Neural cell (in vitro differentiated cells): ENCODE results near the gene NPHP4. TPM values are rescaled to one million over a fixed set of nuclear protein-coding genes. Genes with fewer than 3 reads are reported as not detected.

Experiments used
- H2AFZ ChIP-seq: fragments of 200-600, 300-800 bp; sonication (generic), shearing (Covaris generic); 2 replicates; pipeline ENCODE4 v1.6.0; 2014; ENCODE audit warnings: low read depth, mild to moderate bottlenecking, antibody characterized with exemption, low read length, moderate library complexity
- H3F3A ChIP-seq: fragments of 200-600 bp; shearing (Covaris generic); 2 replicates; pipeline ENCODE4 v1.6.1; 2016; ENCODE audit warnings: mild to moderate bottlenecking, moderate library complexity, mixed read lengths, antibody characterized with exemption, low read length; ENCODE audit not compliant: insufficient read depth, poor library complexity, severe bottlenecking
- H3K27ac ChIP-seq: fragments of 200-600, 300-800 bp; sonication (generic), shearing (Covaris generic); 2 replicates; pipeline ENCODE4 v1.5.1; 2014; ENCODE audit warnings: mild to moderate bottlenecking, low read length, moderate library complexity
- H3K27me3 ChIP-seq: fragments of 300-800, 200-600 bp; sonication (generic), shearing (Covaris generic); 2 replicates; pipeline ENCODE4 v1.6.0; 2014; ENCODE audit warnings: mild to moderate bottlenecking, low read depth, low read length, moderate library complexity; ENCODE audit not compliant: insufficient read depth
- H3K36me3 ChIP-seq: fragments of 300-800, 200-600 bp; sonication (generic), shearing (Covaris generic); 2 replicates; pipeline ENCODE4 v1.5.1; 2014; ENCODE audit warnings: mild to moderate bottlenecking, antibody characterized with exemption, low read length, moderate library complexity; ENCODE audit not compliant: insufficient read depth
- H3K4me2 ChIP-seq: fragments of 300-800, 200-600 bp; sonication (generic), shearing (Covaris generic); 2 replicates; pipeline ENCODE4 v1.6.0; 2014; ENCODE audit warnings: mild to moderate bottlenecking, low read length
- H3K4me3 ChIP-seq: fragments of 300-800, 200-600 bp; sonication (generic), shearing (Covaris generic); 2 replicates; pipeline ENCODE4 v1.5.1; 2014; ENCODE audit warnings: mild to moderate bottlenecking, low read length, moderate library complexity
- H3K79me2 ChIP-seq: fragments of 200-600 bp; shearing (Covaris generic); replicated peaks from 2 replicates; pipeline ENCODE4 v1.6.0; 2014; ENCODE audit warnings: mild to moderate bottlenecking, low read length, moderate library complexity; ENCODE audit not compliant: insufficient read depth
- H3K9ac ChIP-seq: fragments of 300-800, 200-600 bp; sonication (generic), shearing (Covaris generic); 2 replicates; pipeline ENCODE4 v1.6.1; 2016; ENCODE audit warnings: mild to moderate bottlenecking, low read length, mixed read lengths
- H3K9me2 ChIP-seq: fragments of 200-600 bp; shearing (Covaris generic); 2 replicates; pipeline ENCODE4 v1.6.1; 2016; ENCODE audit warnings: mild to moderate bottlenecking, low read length, mixed read lengths; ENCODE audit not compliant: insufficient read depth
- H3K9me3 ChIP-seq: fragments of 200-600, 300-800 bp; sonication (generic), shearing (Covaris generic); 2 replicates; pipeline ENCODE4 v1.6.1; 2016; ENCODE audit warnings: mild to moderate bottlenecking, mixed run types, low read length, moderate library complexity, mixed read lengths
- H4K20me1 ChIP-seq: fragments of 200-600 bp; shearing (Covaris generic); 2 replicates; pipeline ENCODE4 v1.6.1; 2016; ENCODE audit warnings: mild to moderate bottlenecking, mixed run types; ENCODE audit not compliant: insufficient read depth
- EP300 ChIP-seq: fragments of 450-650 bp; conservative IDR thresholded peaks from 2 replicates; pipeline ENCODE4 v1.6.1; 2014; ENCODE audit warnings: antibody characterized with exemption, mild to moderate bottlenecking, moderate library complexity; ENCODE audit not compliant: poor library complexity, severe bottlenecking
- EZH2 ChIP-seq: fragments of 200-600, 300-800 bp; shearing (Covaris generic), sonication (generic); IDR thresholded peaks from 2 replicates; pipeline ENCODE4 v1.6.1; 2014; ENCODE audit warnings: antibody characterized with exemption, low read length, borderline replicate concordance, mild to moderate bottlenecking; ENCODE audit not compliant: insufficient read depth, poor library complexity, severe bottlenecking
- MXI1 ChIP-seq: fragments of 450-650 bp; conservative IDR thresholded peaks from 2 replicates; pipeline ENCODE4 v1.6.1; 2014; ENCODE audit warnings: antibody characterized with exemption, mild to moderate bottlenecking; ENCODE audit not compliant: poor library complexity, severe bottlenecking
- POLR2AphosphoS5 ChIP-seq: IDR thresholded peaks from 2 replicates; pipeline ENCODE4 v1.6.1; 2012
- RAD21 ChIP-seq: fragments of 450-650 bp; conservative IDR thresholded peaks from 2 replicates; pipeline ENCODE4 v1.6.1; 2014; ENCODE audit warnings: antibody characterized with exemption, mild to moderate bottlenecking, moderate library complexity
- SMC3 ChIP-seq: fragments of 450-650 bp; conservative IDR thresholded peaks from 2 replicates; pipeline ENCODE4 v1.6.1; 2014; ENCODE audit warnings: antibody characterized with exemption, mild to moderate bottlenecking, moderate library complexity; ENCODE audit not compliant: poor library complexity
- TAF1 ChIP-seq: IDR thresholded peaks from 2 replicates; pipeline ENCODE4 v1.6.1; 2012; ENCODE audit warnings: low read depth
- polyA plus RNA-seq: library from polyadenylated mRNA; depleted of rRNA; stranded (reverse); fragments of >200 nt; gene quantifications from 2 replicates; pipeline ENCODE4 v1.2.3, GENCODE V29; 2014
- TF ChIP-seq, protein P1 (sequence below): IDR thresholded peaks from 2 replicates; pipeline ENCODE4 v1.6.1; 2012; ENCODE audit warnings: borderline replicate concordance
- TF ChIP-seq, protein P2 (sequence below): fragments of 450-650 bp; IDR thresholded peaks from 2 replicates; pipeline ENCODE4 v1.5.1; 2014; ENCODE audit warnings: antibody characterized with exemption, mild to moderate bottlenecking, moderate library complexity; ENCODE audit not compliant: poor library complexity, severe bottlenecking

The NPHP4 gene
- polyA plus RNA-seq, 1 donor from 2014 or later, result 17.1 TPM

GRCh38 chr1:5911871-5912271 is 80.4 kb downstream of the NPHP4 start:
- no peaks in the 10 kb centered on the region for H3K27me3 ChIP-seq
- no peak overlapping the region for H3K4me3 ChIP-seq
- no peak overlapping the region for H3K9ac ChIP-seq
- H3K9me2 ChIP-seq, result no peaks in the 10 kb centered on the region
- no peaks in the 10 kb centered on the region for H3F3A ChIP-seq
- H4K20me1 ChIP-seq, result no peaks in the 10 kb centered on the region
- H3K36me3 ChIP-seq, result no peaks in the 10 kb centered on the region
- H3K9me3 ChIP-seq, result no peaks in the 10 kb centered on the region
- TF ChIP-seq TAF1, result no peak
- no peak for TF ChIP-seq RAD21
- no peak for TF ChIP-seq EZH2
- TF ChIP-seq, protein P1, sequence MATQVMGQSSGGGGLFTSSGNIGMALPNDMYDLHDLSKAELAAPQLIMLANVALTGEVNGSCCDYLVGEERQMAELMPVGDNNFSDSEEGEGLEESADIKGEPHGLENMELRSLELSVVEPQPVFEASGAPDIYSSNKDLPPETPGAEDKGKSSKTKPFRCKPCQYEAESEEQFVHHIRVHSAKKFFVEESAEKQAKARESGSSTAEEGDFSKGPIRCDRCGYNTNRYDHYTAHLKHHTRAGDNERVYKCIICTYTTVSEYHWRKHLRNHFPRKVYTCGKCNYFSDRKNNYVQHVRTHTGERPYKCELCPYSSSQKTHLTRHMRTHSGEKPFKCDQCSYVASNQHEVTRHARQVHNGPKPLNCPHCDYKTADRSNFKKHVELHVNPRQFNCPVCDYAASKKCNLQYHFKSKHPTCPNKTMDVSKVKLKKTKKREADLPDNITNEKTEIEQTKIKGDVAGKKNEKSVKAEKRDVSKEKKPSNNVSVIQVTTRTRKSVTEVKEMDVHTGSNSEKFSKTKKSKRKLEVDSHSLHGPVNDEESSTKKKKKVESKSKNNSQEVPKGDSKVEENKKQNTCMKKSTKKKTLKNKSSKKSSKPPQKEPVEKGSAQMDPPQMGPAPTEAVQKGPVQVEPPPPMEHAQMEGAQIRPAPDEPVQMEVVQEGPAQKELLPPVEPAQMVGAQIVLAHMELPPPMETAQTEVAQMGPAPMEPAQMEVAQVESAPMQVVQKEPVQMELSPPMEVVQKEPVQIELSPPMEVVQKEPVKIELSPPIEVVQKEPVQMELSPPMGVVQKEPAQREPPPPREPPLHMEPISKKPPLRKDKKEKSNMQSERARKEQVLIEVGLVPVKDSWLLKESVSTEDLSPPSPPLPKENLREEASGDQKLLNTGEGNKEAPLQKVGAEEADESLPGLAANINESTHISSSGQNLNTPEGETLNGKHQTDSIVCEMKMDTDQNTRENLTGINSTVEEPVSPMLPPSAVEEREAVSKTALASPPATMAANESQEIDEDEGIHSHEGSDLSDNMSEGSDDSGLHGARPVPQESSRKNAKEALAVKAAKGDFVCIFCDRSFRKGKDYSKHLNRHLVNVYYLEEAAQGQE, result no peak
- no peak for TF ChIP-seq MXI1
- TF ChIP-seq, protein P2, sequence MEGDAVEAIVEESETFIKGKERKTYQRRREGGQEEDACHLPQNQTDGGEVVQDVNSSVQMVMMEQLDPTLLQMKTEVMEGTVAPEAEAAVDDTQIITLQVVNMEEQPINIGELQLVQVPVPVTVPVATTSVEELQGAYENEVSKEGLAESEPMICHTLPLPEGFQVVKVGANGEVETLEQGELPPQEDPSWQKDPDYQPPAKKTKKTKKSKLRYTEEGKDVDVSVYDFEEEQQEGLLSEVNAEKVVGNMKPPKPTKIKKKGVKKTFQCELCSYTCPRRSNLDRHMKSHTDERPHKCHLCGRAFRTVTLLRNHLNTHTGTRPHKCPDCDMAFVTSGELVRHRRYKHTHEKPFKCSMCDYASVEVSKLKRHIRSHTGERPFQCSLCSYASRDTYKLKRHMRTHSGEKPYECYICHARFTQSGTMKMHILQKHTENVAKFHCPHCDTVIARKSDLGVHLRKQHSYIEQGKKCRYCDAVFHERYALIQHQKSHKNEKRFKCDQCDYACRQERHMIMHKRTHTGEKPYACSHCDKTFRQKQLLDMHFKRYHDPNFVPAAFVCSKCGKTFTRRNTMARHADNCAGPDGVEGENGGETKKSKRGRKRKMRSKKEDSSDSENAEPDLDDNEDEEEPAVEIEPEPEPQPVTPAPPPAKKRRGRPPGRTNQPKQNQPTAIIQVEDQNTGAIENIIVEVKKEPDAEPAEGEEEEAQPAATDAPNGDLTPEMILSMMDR, result no peak
- TF ChIP-seq POLR2AphosphoS5, result no peak
- TF ChIP-seq EP300, result no peak
- no peak overlapping the region for H3K27ac ChIP-seq
- H2AFZ ChIP-seq, result no peak overlapping the region
- no peaks in the 10 kb centered on the region for H3K79me2 ChIP-seq
- H3K4me2 ChIP-seq, result no peak overlapping the region

DNA sequence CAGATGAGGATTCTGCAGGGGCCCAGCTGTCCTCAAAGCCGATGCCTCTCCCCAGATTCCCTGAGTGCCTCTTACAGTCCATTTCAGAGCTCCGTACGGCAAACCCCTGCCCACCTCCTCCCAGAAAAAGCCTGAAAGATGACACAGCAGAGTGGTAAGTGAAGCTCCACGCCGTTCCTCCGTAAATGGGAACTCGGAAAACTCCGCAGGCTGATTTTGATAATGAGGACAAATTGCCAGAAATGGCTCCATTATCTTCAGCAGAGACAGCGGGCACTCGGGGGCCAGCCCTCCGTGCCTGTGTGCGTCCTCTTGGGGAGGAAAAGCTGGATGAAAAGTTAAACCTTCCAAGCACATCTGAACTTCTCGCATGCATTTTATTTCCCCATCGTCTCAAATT is 81.1 kb downstream of the NPHP4 start:
- H3K27ac ChIP-seq, result no peak overlapping the region

More for the DNA sequence above, 81.1 kb downstream of the NPHP4 start:
- Histone ChIP-seq H3K79me2 (no peaks in the 10 kb centered on the region), H4K20me1 (no peaks in the 10 kb centered on the region), H3K4me2 (no peak overlapping the region), H3K4me3 (no peak overlapping the region), H3K27me3 (no peaks in the 10 kb centered on the region), H2AFZ (no peak overlapping the region), H3K36me3 (no peaks in the 10 kb centered on the region), H3F3A (no peaks in the 10 kb centered on the region), H3K9me3 (no peaks in the 10 kb centered on the region), H3K9ac (no peak overlapping the region), H3K9me2 (no peaks in the 10 kb centered on the region)
- TF ChIP-seq EZH2, result no peak
- TF ChIP-seq, protein P2, result no peak
- TF ChIP-seq MXI1, result no peak
- TF ChIP-seq EP300, result no peak
- no peak for TF ChIP-seq TAF1
- TF ChIP-seq POLR2AphosphoS5, result no peak
- TF ChIP-seq SMC3, result no peak
- no peak for TF ChIP-seq RAD21
- TF ChIP-seq, protein P1, result no peak
